ENCODE measurements around the gene APP. TPM values are rescaled to one million over a fixed set of nuclear protein-coding genes. Genes with fewer than 3 reads are reported as not detected.

APP gene
- total RNA-seq, 2 experiments from 2014 or later: 39.3 to 39.4 TPM

GRCh38 chr21:25857308-25858074, 313.1 kb downstream of the APP start:
- CTCF ChIA-PET: interaction anchor here (1.0 kb wide), 2 partner anchors 25 to 56 kb away, joined by 3 to 6 read pairs; no protein-coding TSS in a partner anchor
- DNase-seq (no peak), ATAC-seq (no peak)
- H3K27me3 Mint-ChIP-seq: peaks cover 2% of the 10 kb centered on the region
- POLR2A ChIA-PET: no interaction called here
- H3K36me3 Mint-ChIP-seq (ENCODE audit: low read depth): no peaks in the 10 kb centered on the region
- no peak overlapping the region for H3K27ac Mint-ChIP-seq
- intact Hi-C loops (cut with micrococcal nuclease): no loop called here
- no peak for TF ChIP-seq CTCF (IDR thresholded peaks at IDR 0.05)
- H3K9me3 Mint-ChIP-seq: no peaks in the 10 kb centered on the region
- H3K4me1 Mint-ChIP-seq (ENCODE audit: low read depth): no peaks in the 10 kb centered on the region
- no peak overlapping the region for H3K4me3 Mint-ChIP-seq

- ATAC-seq (no peak), DNase-seq (no peak)
- Mint-ChIP-seq H3K36me3 (ENCODE audit: low read depth) (no peaks in the 10 kb centered on the region), H3K27ac (no peak overlapping the region), H3K27me3 (peaks cover 2% of the 10 kb centered on the region), H3K4me1 (ENCODE audit: low read depth) (no peaks in the 10 kb centered on the region), H3K4me3 (no peak overlapping the region), H3K9me3 (no peaks in the 10 kb centered on the region)
- POLR2A ChIA-PET: no interaction called here
- intact Hi-C loops (cut with micrococcal nuclease): no loop called here
- CTCF ChIA-PET: no interaction called here
- TF ChIP-seq CTCF (IDR thresholded peaks at IDR 0.05): no peak
Observed at GRCh38 chr21:25855576-25855975, 315.0 kb downstream of the APP start.

DNA sequence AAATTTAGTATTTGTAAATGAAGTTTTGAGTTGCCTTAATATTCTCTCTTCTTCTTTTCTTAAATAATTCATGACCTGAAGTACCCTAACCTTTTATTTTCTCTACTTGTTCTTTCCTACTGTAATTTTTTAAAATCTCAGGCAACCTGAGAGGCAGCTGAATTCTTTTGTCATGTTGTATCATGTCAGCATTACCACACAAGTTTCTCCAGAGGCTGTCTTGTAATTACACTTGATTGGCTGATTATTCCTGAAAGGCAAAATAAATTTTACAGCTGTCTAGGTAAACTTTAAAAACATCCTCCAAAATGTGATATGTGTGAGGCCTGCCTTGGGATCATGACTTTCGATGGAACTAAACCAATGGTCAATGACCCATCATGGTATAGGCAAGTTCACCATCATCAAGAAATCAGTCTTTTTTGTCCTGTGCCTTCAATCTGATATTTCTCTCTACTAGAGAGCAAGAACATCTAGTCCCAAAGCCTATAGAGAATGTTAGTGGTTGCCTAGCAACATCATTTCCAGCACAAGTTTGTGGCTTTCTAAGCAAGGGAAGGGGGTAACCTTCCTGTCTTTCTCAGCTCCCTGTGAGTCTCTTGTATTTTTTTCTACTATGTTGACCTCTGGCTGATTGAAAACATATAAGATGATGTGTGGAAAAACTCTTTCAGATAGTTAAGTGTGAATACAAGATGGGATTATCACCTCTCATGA, 320.3 kb downstream of the APP start:
- Mint-ChIP-seq H3K4me1 (ENCODE audit: low read depth) (no peaks in the 10 kb centered on the region), H3K9me3 (peaks cover 4% of the 10 kb centered on the region), H3K27ac (no peak overlapping the region), H3K4me3 (no peak overlapping the region), H3K27me3 (no peaks in the 10 kb centered on the region), H3K36me3 (ENCODE audit: low read depth) (no peaks in the 10 kb centered on the region)
- ChIA-PET CTCF (no interaction called here), POLR2A (no interaction called here)
- ATAC-seq (no peak), DNase-seq (no peak)
- intact Hi-C loops (cut with micrococcal nuclease): no loop called here
- no peak for TF ChIP-seq CTCF (IDR thresholded peaks at IDR 0.05)

DNA sequence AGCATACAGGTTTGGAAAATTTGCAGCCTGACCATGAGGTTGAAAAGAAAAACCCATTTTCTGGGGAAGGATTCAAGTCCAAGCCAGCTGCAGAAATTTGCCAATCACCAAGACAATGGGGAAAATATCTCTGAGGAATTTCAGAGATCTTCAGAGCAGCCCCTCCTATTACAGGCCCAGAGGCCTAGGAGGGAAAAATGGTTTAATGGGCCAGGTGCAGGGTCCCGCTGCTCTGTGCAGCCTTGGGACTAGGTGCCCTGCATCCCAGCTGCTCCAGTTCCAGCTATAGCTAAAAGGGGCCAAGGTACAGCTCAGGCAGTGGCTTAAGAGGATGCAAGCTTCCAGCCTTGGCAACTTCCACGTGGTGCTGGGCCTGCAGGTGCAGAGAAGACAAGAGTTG, 322.3 kb downstream of the APP start:
- H3K4me3 Mint-ChIP-seq: no peak overlapping the region
- peaks cover 4% of the 10 kb centered on the region for H3K9me3 Mint-ChIP-seq
- ATAC-seq: no peak
- H3K27me3 Mint-ChIP-seq: no peaks in the 10 kb centered on the region
- H3K27ac Mint-ChIP-seq: no peak overlapping the region
- TF ChIP-seq CTCF (IDR thresholded peaks at IDR 0.05): no peak
- H3K4me1 Mint-ChIP-seq (ENCODE audit: low read depth): no peaks in the 10 kb centered on the region
- no peaks in the 10 kb centered on the region for H3K36me3 Mint-ChIP-seq (ENCODE audit: low read depth)
- ChIA-PET POLR2A (no interaction called here), CTCF (no interaction called here)
- DNase-seq: no peak
- intact Hi-C loops (cut with micrococcal nuclease): no loop called here

DNA sequence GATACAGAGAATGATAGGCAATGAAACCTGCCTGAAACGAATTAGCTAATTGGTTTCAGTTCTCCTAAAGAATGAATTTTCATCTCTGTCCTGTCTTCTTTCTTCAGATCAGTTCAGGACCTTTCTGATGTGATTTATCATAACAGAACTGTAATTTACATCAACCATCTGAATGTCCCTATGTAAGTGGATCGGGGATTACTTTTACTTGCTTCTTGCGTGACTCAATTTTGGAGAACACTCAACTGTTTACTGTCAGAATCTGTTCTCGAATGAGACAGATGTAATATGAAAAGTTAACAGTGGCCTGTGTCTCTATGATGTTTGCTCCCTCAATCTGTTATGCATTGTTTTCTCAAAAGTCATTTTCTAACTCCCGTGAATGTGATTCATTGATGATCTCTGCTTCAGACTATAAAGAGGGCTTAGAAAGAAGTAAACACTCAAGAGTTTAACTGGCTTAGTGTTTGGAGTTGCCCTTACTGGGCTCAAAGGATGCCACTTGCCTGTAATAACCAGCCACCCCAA, 324.8 kb downstream of the APP start:
- POLR2A ChIA-PET: no interaction called here
- Mint-ChIP-seq H3K9me3 (peaks cover 4% of the 10 kb centered on the region), H3K4me1 (ENCODE audit: low read depth) (no peaks in the 10 kb centered on the region), H3K27me3 (no peaks in the 10 kb centered on the region), H3K36me3 (ENCODE audit: low read depth) (no peaks in the 10 kb centered on the region), H3K4me3 (no peak overlapping the region), H3K27ac (no peak overlapping the region)
- TF ChIP-seq CTCF (IDR thresholded peaks at IDR 0.05): no peak
- CTCF ChIA-PET: interaction anchor here (0.7 to 1.6 kb wide), 2 partner anchors 17 to 44 kb away, joined by 3 to 4 read pairs; no protein-coding TSS in a partner anchor
- intact Hi-C loops (cut with micrococcal nuclease): no loop called here
- DNase-seq (no peak), ATAC-seq (no peak)

Measured in activated CD8-positive, alpha-beta T cell treated with anti-CD3 and anti-CD28 coated beads for 36 hours (primary cell).